OCI-LY1 (cell line): Measurements from ENCODE around the gene APC2.

Source experiments
- H2AFZ ChIP-seq: fragments of 200-600 bp; sonication (generic), shearing (Covaris generic); 2 replicates; pipeline ENCODE4 v1.6.0; 2014; ENCODE audit warnings: antibody characterized with exemption, mild to moderate bottlenecking, low read length
- H3F3A ChIP-seq: fragments of 200-600 bp; sonication (generic), shearing (Covaris generic); 2 replicates; pipeline ENCODE4 v1.6.0; 2014; ENCODE audit warnings: mild to moderate bottlenecking, antibody characterized with exemption, low read length, moderate library complexity; ENCODE audit not compliant: insufficient read depth
- H3K27ac ChIP-seq: fragments of 200-600 bp; sonication (generic); 2 replicates; pipeline ENCODE4 v1.5.1; 2014; ENCODE audit warnings: low read length, mixed run types, mild to moderate bottlenecking, low read depth; ENCODE audit not compliant: poor library complexity, severe bottlenecking
- H3K27me3 ChIP-seq: fragments of 200-600 bp; sonication (generic); 2 replicates; pipeline ENCODE4 v1.6.0; 2014; ENCODE audit warnings: antibody characterized with exemption, mild to moderate bottlenecking, low read length, moderate library complexity; ENCODE audit not compliant: insufficient read depth
- H3K36me3 ChIP-seq: fragments of 200-600 bp; sonication (generic); 2 replicates; pipeline ENCODE4 v1.6.1; 2014; ENCODE audit warnings: mild to moderate bottlenecking, antibody characterized with exemption, low read length, moderate library complexity, mixed read lengths; ENCODE audit not compliant: insufficient read depth
- H3K4me1 ChIP-seq: fragments of 200-600 bp; sonication (generic); 2 replicates; pipeline ENCODE4 v1.5.1; 2014; ENCODE audit warnings: mild to moderate bottlenecking, low read length, moderate library complexity; ENCODE audit not compliant: insufficient read depth, severe bottlenecking
- H3K4me2 ChIP-seq: fragments of 200-600 bp; sonication (generic), shearing (Covaris generic); 2 replicates; pipeline ENCODE4 v1.6.1; 2014; ENCODE audit warnings: low read length
- H3K4me3 ChIP-seq: fragments of 200-600 bp; sonication (generic); 2 replicates; pipeline ENCODE4 v1.5.1; 2014; ENCODE audit warnings: low read length, low read depth, mild to moderate bottlenecking, mixed read lengths; ENCODE audit not compliant: poor library complexity, severe bottlenecking
- H3K79me2 ChIP-seq: fragments of 200-600 bp; shearing (Covaris generic); 2 replicates; pipeline ENCODE4 v1.6.1; 2016; ENCODE audit warnings: mixed run types, low read length, mixed read lengths; ENCODE audit not compliant: insufficient read depth
- H3K9ac ChIP-seq: fragments of 200-600 bp; sonication (generic), shearing (Covaris generic); 2 replicates; pipeline ENCODE4 v1.6.1; 2014; ENCODE audit warnings: mild to moderate bottlenecking, low read length, mixed read lengths
- H3K9me2 ChIP-seq: fragments of 200-600 bp; sonication (generic), shearing (Covaris generic); 2 replicates; pipeline ENCODE4 v1.6.1; 2014; ENCODE audit warnings: low read depth, mild to moderate bottlenecking, low read length, mixed read lengths
- H3K9me3 ChIP-seq: fragments of 200-600 bp; shearing (Covaris generic); 2 replicates; pipeline ENCODE4 v1.6.1; 2014; ENCODE audit warnings: low read length, mixed read lengths
- H4K20me1 ChIP-seq: fragments of 200-600 bp; sonication (generic), shearing (Covaris generic); 2 replicates; pipeline ENCODE4 v1.6.0; 2016; ENCODE audit warnings: mild to moderate bottlenecking, low read length; ENCODE audit not compliant: insufficient read depth
- CTCF ChIP-seq: fragments of 200-600 bp; sonication (generic), shearing (Covaris generic); IDR thresholded peaks from 2 replicates; pipeline ENCODE4 v1.5.1; 2017; ENCODE audit warnings: mild to moderate bottlenecking, antibody characterized with exemption, low read length, moderate library complexity, mixed read lengths
- EZH2 ChIP-seq: fragments of 200-600 bp; sonication (generic), shearing (Covaris generic); IDR thresholded peaks from 2 replicates; pipeline ENCODE4 v1.8.0; 2017; ENCODE audit warnings: borderline replicate concordance, mixed run types, mild to moderate bottlenecking, antibody characterized with exemption, low read length, moderate library complexity, mixed read lengths

The APC2 gene

DNA sequence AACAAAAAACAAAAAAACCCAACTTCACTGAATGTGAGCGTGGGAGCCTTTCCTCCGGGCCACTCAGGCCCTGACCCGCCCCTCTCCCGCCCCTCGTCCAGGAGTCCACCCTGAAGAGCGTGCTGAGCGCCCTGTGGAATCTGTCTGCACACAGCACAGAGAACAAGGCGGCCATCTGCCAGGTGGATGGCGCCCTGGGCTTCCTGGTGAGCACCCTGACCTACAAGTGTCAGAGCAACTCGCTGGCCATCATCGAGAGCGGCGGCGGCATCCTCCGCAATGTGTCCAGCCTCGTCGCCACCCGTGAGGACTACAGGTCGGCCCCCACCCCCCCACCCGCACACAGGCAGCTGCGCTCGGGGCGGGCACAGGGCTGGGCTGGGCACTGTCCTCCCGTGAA lies 11.9 kb downstream of the APC2 start:
- Histone ChIP-seq H3K9me3 (no peaks in the 10 kb centered on the region), H3K4me2 (no peak overlapping the region), H3F3A (no peaks in the 10 kb centered on the region), H3K9me2 (no peaks in the 10 kb centered on the region), H3K27ac (no peak overlapping the region), H3K4me1 (no peaks in the 10 kb centered on the region), H3K79me2 (no peaks in the 10 kb centered on the region), H3K9ac (no peak overlapping the region), H2AFZ (no peak overlapping the region), H3K27me3 (no peaks in the 10 kb centered on the region; the same call in 1 of the 2 replicates), H3K36me3 (no peaks in the 10 kb centered on the region), H3K4me3 (no peak overlapping the region), H4K20me1 (no peaks in the 10 kb centered on the region)
- no peak for TF ChIP-seq EZH2
- TF ChIP-seq CTCF = no peak

GRCh38 chr19:1465191-1466016 lies 15.5 kb downstream of the APC2 start:
- TF ChIP-seq CTCF = no peak
- no peak for TF ChIP-seq EZH2
- Histone ChIP-seq H3K4me3 (no peak overlapping the region), H4K20me1 (no peaks in the 10 kb centered on the region), H2AFZ (no peak overlapping the region), H3K4me1 (peaks cover 1% of the 10 kb centered on the region), H3K27ac (no peak overlapping the region), H3F3A (no peaks in the 10 kb centered on the region), H3K9me2 (no peaks in the 10 kb centered on the region), H3K9ac (no peak overlapping the region), H3K36me3 (no peaks in the 10 kb centered on the region), H3K27me3 (0 out of 2 replicates have a peak, but pooled peaks cover 4% of the 10 kb centered on the region), H3K79me2 (no peaks in the 10 kb centered on the region), H3K9me3 (no peaks in the 10 kb centered on the region), H3K4me2 (no peak overlapping the region)

- Histone ChIP-seq H3K4me2 (no peak overlapping the region), H3K9ac (no peak overlapping the region), H3K4me3 (no peak overlapping the region), H3F3A (no peaks in the 10 kb centered on the region), H3K4me1 (peaks cover 8% of the 10 kb centered on the region), H4K20me1 (no peaks in the 10 kb centered on the region), H3K9me2 (no peaks in the 10 kb centered on the region), H3K27ac (no peak overlapping the region), H2AFZ (no peak overlapping the region), H3K27me3 (0 out of 2 replicates have a peak, but pooled peaks cover 4% of the 10 kb centered on the region), H3K9me3 (no peaks in the 10 kb centered on the region), H3K36me3 (no peaks in the 10 kb centered on the region), H3K79me2 (no peaks in the 10 kb centered on the region)
- TF ChIP-seq CTCF (no peak), EZH2 (no peak)
Observed at GRCh38 chr19:1466018-1466460, 16.1 kb downstream of the APC2 start.
